Mucosa of gallbladder (tissue), 1 donor: ENCODE data around the gene MED27. TPM values are rescaled to one million over a fixed set of nuclear protein-coding genes. Genes with fewer than 3 reads are reported as not detected.

Experiments
- DNase-seq: peaks from one replicate; pipeline ENCODE4 v3.0.0-alpha.2; 2020; ENCODE audit warnings: low spot score
- total RNA-seq: library from RNA; stranded (reverse); gene quantifications from one replicate; pipeline ENCODE4 v1.2.1, GENCODE V29; 2021
- donor health status: DM: no; HTN: no; CAD: no.

Gene MED27
- total RNA-seq, 1 donor from 2014 or later, result 13.9 TPM

DNA sequence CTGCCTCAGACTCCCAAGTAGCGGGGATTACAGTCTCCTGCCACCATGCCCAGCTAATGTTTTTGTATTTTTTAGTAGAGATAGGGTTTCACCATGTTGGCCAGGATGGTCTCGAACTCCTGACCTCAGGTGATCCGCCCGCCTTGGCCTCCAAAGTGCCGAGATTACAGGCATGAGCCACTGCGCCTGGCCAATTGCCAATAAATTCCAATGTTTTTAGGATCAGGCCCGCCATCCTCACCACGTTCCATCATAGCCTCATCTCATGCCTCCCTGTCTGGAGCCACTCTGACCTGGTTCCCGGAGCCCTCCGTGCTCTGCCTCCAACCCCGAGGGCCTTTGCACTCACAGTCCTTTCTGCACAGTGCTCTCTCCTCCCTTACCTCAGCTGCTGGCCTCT lies 268.3 kb downstream of the MED27 start:
- no peak for DNase-seq

DNA sequence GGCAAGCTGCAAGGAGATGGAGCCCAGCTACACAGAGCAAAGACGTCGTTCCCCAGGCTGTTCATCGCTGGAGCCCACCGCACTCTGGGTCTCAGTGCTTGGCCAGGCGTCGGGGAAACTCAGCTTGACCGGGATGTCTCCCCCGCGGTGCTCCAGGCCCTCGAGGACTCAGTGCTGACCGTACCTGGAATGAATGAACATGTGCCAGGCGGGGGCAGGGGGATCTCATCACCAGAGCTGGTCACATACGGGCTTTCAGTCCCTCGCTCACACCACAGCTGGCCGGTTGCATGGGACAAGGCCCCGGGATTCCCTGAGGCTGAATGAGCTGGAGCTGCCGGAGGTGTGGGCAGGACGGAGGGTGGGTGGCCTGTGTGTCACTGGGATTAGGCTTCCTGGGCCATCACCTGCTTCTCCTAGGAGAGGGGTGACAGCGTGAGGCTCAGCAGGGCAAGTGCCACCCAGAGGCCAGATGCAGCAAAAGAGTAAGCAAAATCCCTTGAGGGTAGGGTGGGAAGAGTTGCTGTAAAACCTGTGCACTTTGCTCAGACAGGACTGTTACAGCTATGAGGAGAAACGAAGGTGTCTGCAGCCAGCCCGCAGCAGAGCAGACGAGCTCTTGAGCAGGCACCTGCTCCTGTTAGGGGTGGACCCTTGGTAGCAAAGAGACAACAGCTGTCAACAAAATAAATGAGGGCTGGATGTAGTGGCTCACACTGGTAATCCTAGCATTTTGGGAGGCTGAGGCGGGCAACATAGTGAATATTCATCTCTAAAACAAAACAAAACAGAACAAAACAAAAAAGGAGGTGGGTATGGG lies 269.1 kb downstream of the MED27 start:
- no peak for DNase-seq

Other genes with a start within 250 kb of the MED27 start
- gene NTNG2, start 82.2 kb upstream of the MED27 start, total RNA-seq, result 3.5 TPM